ENCODE data around the gene USP7.

DNA sequence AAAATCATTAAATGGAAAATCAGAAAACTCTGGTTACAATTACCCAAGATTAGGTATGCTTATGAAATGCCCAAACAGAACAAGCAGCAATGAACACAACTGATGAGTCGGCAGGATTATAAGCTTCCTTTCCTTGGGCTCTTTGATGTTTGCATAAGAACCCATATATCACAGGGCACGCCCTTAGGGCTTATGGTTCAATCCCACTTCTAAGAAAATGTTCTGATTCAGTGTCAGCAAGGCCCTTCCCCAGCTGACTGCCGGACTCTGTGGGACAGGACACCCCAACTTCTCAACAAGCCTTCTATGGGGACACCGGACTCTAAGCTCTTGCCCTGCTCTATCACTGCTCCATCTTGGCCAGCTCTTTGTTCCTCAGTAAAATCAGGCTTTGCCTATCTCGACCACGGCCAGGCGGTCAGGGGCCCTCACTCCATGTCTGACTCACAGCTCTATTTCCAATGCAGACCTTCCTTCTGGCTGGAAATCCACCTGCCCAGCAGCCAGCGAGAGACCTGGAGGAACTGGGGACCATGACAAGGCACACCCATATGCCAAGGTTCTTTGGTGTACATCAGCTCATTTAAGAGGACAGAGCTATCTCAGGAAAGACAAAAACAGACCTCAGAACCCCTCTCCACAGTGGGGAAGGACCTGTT, 54.8 kb downstream of the USP7 start:
- TF ChIP-seq, protein P1, sequence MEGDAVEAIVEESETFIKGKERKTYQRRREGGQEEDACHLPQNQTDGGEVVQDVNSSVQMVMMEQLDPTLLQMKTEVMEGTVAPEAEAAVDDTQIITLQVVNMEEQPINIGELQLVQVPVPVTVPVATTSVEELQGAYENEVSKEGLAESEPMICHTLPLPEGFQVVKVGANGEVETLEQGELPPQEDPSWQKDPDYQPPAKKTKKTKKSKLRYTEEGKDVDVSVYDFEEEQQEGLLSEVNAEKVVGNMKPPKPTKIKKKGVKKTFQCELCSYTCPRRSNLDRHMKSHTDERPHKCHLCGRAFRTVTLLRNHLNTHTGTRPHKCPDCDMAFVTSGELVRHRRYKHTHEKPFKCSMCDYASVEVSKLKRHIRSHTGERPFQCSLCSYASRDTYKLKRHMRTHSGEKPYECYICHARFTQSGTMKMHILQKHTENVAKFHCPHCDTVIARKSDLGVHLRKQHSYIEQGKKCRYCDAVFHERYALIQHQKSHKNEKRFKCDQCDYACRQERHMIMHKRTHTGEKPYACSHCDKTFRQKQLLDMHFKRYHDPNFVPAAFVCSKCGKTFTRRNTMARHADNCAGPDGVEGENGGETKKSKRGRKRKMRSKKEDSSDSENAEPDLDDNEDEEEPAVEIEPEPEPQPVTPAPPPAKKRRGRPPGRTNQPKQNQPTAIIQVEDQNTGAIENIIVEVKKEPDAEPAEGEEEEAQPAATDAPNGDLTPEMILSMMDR (IDR thresholded peaks at IDR 0.05), result no peak
- TF ChIP-seq POLR2A (IDR thresholded peaks at IDR 0.05), result no peak
